Smooth muscle cell (in vitro differentiated cells): ENCODE results near the gene TMEFF1. TPM values are rescaled to one million over a fixed set of nuclear protein-coding genes. Genes with fewer than 3 reads are reported as not detected.

ENCODE experiments used
- DNase-seq: peaks from one replicate; lab custom pipeline; 2025; ENCODE audit not compliant: unreplicated experiment; lab: John Stamatoyannopoulos, UW
- H2AFZ ChIP-seq: fragments of 200-600 bp; sonication (generic); 2 replicates; pipeline ENCODE4 v1.6.0; 2016; ENCODE audit warnings: antibody characterized with exemption, low read depth, mild to moderate bottlenecking
- H3F3A ChIP-seq: fragments of 200-600 bp; sonication (generic); 2 replicates; pipeline ENCODE4 v1.6.0; 2017; ENCODE audit warnings: antibody characterized with exemption, low read depth
- H3K27ac ChIP-seq: fragments of 200-600 bp; sonication (generic); 2 replicates; pipeline ENCODE4 v1.5.1; 2016; ENCODE audit warnings: low read depth, mild to moderate bottlenecking
- H3K27me3 ChIP-seq: fragments of 200-600 bp; sonication (generic); 2 replicates; pipeline ENCODE4 v1.6.1; 2016; ENCODE audit warnings: low read depth, mild to moderate bottlenecking
- H3K36me3 ChIP-seq: fragments of 200-600 bp; sonication (generic); 2 replicates; pipeline ENCODE4 v1.5.1; 2016; ENCODE audit warnings: low read depth
- H3K4me1 ChIP-seq: fragments of 200-600 bp; sonication (generic); 2 replicates; pipeline ENCODE4 v1.5.1; 2016; ENCODE audit warnings: low read depth
- H3K4me2 ChIP-seq: fragments of 200-600 bp; sonication (generic); 2 replicates; pipeline ENCODE4 v1.6.0; 2016; ENCODE audit warnings: mild to moderate bottlenecking
- H3K4me3 ChIP-seq: fragments of 200-600 bp; sonication (generic); 2 replicates; pipeline ENCODE4 v1.5.1; 2016; ENCODE audit warnings: mild to moderate bottlenecking
- H3K79me2 ChIP-seq: fragments of 200-600 bp; sonication (generic); 2 replicates; pipeline ENCODE4 v1.6.0; 2016; ENCODE audit warnings: low read depth, mild to moderate bottlenecking
- H3K9ac ChIP-seq: fragments of 200-600 bp; sonication (generic); 2 replicates; pipeline ENCODE4 v1.6.0; 2016; ENCODE audit warnings: low read depth
- H3K9me3 ChIP-seq: fragments of 200-600 bp; sonication (generic); replicated peaks from 2 replicates; pipeline ENCODE4 v1.5.1; 2016; ENCODE audit warnings: low read depth
- H4K20me1 ChIP-seq: fragments of 200-600 bp; sonication (generic); 2 replicates; pipeline ENCODE4 v1.6.0; 2016; ENCODE audit warnings: low read depth
- WGBS: methylation state at CpG from one replicate; pipeline ENCODE4 v1.1.7; 2016; ENCODE audit warnings: low lambda C conversion rate; 5-methylcytosine and 5-hydroxymethylcytosine counted together
- polyA plus RNA-seq: library from polyadenylated mRNA; unstranded; fragments of >200 nt; fragmentation: Nextera tagmentation; extraction: Ambion mirVana; gene quantifications from 2 replicates; pipeline ENCODE4 v1.2.1, GENCODE V29; 2016
- total RNA-seq: library from RNA; depleted of rRNA; stranded (reverse); fragments of >200 nt; gene quantifications from 2 replicates; pipeline ENCODE4 v1.2.3, GENCODE V29; 2014
- TF ChIP-seq, protein P1 (sequence below): fragments of 200-600 bp; sonication (generic); IDR thresholded peaks from 2 replicates; pipeline ENCODE4 v1.5.1; 2017; ENCODE audit warnings: borderline replicate concordance, mild to moderate bottlenecking, antibody characterized with exemption; ENCODE audit not compliant: insufficient read depth, poor library complexity, severe bottlenecking

The TMEFF1 gene
- total and polyA plus RNA-seq, 2 experiments from 2014 or later: 1.7 to 1.8 TPM

DNA sequence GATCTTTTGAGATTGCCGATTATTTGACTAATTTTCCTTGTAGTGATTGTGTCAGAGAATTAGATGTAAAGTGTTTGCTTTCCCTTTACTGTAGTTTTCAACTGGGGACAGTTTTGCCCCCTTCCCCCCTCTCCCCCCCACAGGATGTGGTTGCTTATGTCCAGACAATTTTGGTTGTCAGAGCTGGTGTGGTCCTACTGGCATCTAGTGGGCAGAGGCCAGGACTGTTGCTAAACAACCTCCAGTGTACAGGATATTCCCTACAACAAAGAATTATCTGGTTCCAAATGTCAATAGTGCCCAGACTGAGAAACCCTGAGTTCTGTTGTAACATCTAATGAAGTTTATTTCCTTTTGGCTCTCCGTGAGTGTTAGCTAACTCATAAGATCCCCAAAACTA, 20.0 kb downstream of the TMEFF1 start:
- no peak overlapping the region for H3K27ac ChIP-seq
- WGBS: 98% methylated on average over 2 of the region's 2 CpGs

DNA sequence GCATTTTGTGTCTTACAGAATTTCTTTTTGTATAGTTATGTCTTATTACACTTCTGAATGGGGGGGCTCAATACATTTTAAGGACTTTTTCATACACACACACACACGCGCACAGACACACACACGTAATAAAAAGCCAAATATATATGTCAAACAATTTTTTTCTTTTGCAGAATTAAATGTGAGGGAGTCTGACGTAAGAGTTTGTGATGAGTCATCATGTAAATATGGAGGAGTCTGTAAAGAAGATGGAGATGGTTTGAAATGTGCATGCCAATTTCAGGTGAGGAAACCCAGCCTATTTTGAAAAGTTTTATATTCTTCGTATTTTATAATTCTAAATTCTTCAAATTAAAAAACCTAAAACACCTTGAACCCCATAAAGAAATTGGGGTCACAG, 25.6 kb downstream of the TMEFF1 start:
- H2AFZ ChIP-seq: no peak overlapping the region

More for the DNA sequence above, 20.0 kb downstream of the TMEFF1 start:
- Histone ChIP-seq H3K9me3 (no peaks in the 10 kb centered on the region), H3K4me3 (no peak overlapping the region), H2AFZ (no peak overlapping the region), H3K79me2 (no peaks in the 10 kb centered on the region), H3K4me1 (no peaks in the 10 kb centered on the region), H3K27me3 (no peaks in the 10 kb centered on the region), H3K9ac (no peak overlapping the region), H4K20me1 (no peaks in the 10 kb centered on the region), H3K4me2 (no peak overlapping the region), H3F3A (no peaks in the 10 kb centered on the region), H3K36me3 (no peaks in the 10 kb centered on the region)
- TF ChIP-seq, protein P1, sequence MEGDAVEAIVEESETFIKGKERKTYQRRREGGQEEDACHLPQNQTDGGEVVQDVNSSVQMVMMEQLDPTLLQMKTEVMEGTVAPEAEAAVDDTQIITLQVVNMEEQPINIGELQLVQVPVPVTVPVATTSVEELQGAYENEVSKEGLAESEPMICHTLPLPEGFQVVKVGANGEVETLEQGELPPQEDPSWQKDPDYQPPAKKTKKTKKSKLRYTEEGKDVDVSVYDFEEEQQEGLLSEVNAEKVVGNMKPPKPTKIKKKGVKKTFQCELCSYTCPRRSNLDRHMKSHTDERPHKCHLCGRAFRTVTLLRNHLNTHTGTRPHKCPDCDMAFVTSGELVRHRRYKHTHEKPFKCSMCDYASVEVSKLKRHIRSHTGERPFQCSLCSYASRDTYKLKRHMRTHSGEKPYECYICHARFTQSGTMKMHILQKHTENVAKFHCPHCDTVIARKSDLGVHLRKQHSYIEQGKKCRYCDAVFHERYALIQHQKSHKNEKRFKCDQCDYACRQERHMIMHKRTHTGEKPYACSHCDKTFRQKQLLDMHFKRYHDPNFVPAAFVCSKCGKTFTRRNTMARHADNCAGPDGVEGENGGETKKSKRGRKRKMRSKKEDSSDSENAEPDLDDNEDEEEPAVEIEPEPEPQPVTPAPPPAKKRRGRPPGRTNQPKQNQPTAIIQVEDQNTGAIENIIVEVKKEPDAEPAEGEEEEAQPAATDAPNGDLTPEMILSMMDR: no peak
- no peak for DNase-seq

DNA sequence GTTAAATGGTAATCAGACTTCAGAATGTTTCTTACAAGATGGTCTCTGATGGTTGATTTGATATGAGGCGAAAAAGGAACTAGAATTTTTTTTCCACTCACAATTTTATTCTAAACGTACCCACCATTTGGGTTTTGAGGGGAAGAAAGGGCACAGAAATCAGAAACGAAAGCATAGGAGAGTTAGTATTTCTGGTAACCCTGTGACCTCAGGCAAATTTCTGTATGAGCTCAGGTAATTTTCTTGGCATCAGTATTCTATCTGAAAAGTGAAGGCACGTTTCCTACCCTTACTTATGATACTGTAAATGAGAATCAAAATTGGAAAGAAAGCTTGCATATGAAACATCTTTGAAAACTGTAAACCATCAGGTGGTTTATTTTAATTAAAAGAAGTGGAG, 26.5 kb downstream of the TMEFF1 start:
- Histone ChIP-seq H3K4me3 (no peak overlapping the region), H4K20me1 (no peaks in the 10 kb centered on the region), H3K79me2 (no peaks in the 10 kb centered on the region), H3F3A (no peaks in the 10 kb centered on the region), H3K9ac (no peak overlapping the region), H3K27ac (no peak overlapping the region), H3K4me2 (no peak overlapping the region), H3K9me3 (no peaks in the 10 kb centered on the region), H3K27me3 (no peaks in the 10 kb centered on the region), H2AFZ (no peak overlapping the region), H3K36me3 (no peaks in the 10 kb centered on the region), H3K4me1 (no peaks in the 10 kb centered on the region)
- no peak for DNase-seq
- TF ChIP-seq, protein P1: no peak
- WGBS: 94% methylated on average over 4 of the region's 4 CpGs

More for the DNA sequence above, 25.6 kb downstream of the TMEFF1 start:
- TF ChIP-seq, protein P1: no peak
- Histone ChIP-seq H3K4me1 (no peaks in the 10 kb centered on the region), H3K9me3 (no peaks in the 10 kb centered on the region), H3K36me3 (no peaks in the 10 kb centered on the region), H4K20me1 (no peaks in the 10 kb centered on the region), H3F3A (no peaks in the 10 kb centered on the region), H3K9ac (no peak overlapping the region), H3K27ac (no peak overlapping the region), H3K27me3 (no peaks in the 10 kb centered on the region), H3K4me2 (no peak overlapping the region), H3K4me3 (no peak overlapping the region), H3K79me2 (no peaks in the 10 kb centered on the region)
- no peak for DNase-seq
- WGBS: 78% methylated on average over 5 of the region's 5 CpGs

DNA sequence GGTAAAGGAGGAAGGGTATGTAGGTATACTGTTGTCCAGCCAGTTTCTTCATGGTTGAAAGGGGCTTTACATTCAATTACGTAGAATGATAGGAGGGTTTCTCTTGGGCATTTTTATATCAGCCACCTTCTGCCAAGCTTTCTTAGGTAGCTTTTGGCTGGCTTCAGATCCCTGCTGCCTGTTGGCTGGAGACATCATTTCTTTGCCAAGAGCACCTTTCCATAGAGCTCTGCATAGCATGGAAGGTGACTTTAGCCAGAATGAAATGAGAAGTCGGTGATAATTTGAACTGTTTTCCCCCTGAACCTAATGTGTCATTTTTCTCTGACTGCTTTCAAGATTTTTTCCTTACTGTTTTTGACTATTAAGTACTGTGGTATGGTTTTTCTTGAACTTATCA, 26.9 kb downstream of the TMEFF1 start:
- H3K36me3 ChIP-seq: no peaks in the 10 kb centered on the region
- H3K27ac ChIP-seq: no peak overlapping the region
- H3K4me1 ChIP-seq: no peaks in the 10 kb centered on the region
- no peaks in the 10 kb centered on the region for H3F3A ChIP-seq
- no peak overlapping the region for H3K4me2 ChIP-seq
- H3K79me2 ChIP-seq: no peaks in the 10 kb centered on the region
- no peak overlapping the region for H2AFZ ChIP-seq
- TF ChIP-seq, protein P1: no peak
- no peak overlapping the region for H3K9ac ChIP-seq
- H3K9me3 ChIP-seq: no peaks in the 10 kb centered on the region
- no peaks in the 10 kb centered on the region for H3K27me3 ChIP-seq
- H4K20me1 ChIP-seq: no peaks in the 10 kb centered on the region
- no peak overlapping the region for H3K4me3 ChIP-seq
- no peak for DNase-seq
- 96% methylated on average over 2 of the region's 2 CpGs for WGBS
